ENCODE results near the gene ZHX3.

The ZHX3 gene

DNA sequence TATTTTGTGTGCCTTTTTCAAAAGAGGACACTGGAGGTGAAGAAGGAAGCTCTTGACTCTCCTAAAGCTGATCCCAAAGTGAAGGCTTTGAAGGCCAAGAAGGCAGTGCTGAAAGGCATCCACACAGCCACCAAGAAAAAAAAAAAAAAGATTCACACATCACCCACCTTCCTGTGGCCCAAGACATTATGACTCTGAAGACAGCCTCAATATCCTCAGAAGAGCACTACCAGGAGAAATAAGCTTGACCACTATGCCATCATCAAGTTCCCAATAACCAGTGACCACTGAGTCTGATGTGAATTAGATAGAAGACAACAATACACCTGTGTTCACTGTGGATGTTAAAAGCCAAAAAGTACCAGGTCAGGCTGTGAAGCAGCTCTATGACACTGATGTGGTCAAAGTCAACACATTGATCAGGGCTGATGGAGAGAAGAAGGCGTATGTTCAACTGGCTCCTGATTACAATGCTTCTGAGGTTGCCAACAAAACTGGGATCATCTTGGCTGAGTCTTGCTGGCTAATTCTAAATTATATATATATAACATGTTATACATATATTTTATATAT is 120.8 kb downstream of the ZHX3 start:
- no peak for DNase-seq (ENCODE audit: extremely low read depth, low read depth)

DNA sequence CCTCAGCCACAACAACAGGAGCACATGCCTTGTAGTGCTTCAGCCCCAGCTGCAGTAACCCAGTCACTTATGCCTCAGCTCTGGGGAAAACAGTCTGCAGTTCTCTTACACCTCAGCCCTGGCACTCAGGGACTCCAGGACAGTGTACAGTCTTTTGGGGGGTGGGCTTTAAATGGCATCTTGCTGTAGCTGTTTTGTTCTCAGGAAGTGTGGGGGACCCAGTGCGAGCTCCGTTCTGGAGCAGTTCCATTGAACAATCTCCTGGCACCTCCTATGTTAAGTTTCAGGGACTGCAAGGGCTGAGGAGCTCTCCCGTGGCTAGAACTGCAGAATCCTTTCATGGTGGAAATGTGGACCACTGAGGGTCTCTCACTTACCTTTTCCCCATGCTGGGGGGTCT is 125.0 kb downstream of the ZHX3 start:
- TF ChIP-seq, protein P1, sequence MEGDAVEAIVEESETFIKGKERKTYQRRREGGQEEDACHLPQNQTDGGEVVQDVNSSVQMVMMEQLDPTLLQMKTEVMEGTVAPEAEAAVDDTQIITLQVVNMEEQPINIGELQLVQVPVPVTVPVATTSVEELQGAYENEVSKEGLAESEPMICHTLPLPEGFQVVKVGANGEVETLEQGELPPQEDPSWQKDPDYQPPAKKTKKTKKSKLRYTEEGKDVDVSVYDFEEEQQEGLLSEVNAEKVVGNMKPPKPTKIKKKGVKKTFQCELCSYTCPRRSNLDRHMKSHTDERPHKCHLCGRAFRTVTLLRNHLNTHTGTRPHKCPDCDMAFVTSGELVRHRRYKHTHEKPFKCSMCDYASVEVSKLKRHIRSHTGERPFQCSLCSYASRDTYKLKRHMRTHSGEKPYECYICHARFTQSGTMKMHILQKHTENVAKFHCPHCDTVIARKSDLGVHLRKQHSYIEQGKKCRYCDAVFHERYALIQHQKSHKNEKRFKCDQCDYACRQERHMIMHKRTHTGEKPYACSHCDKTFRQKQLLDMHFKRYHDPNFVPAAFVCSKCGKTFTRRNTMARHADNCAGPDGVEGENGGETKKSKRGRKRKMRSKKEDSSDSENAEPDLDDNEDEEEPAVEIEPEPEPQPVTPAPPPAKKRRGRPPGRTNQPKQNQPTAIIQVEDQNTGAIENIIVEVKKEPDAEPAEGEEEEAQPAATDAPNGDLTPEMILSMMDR (IDR thresholded peaks at IDR 0.05; ENCODE audit: low read depth, low read length) = no peak
- DNase-seq (ENCODE audit: extremely low read depth, low read depth) = no peak

More for the DNA sequence above, 120.8 kb downstream of the ZHX3 start:
- TF ChIP-seq, protein P1 (IDR thresholded peaks at IDR 0.05; ENCODE audit: low read depth, low read length) = no peak

DNA sequence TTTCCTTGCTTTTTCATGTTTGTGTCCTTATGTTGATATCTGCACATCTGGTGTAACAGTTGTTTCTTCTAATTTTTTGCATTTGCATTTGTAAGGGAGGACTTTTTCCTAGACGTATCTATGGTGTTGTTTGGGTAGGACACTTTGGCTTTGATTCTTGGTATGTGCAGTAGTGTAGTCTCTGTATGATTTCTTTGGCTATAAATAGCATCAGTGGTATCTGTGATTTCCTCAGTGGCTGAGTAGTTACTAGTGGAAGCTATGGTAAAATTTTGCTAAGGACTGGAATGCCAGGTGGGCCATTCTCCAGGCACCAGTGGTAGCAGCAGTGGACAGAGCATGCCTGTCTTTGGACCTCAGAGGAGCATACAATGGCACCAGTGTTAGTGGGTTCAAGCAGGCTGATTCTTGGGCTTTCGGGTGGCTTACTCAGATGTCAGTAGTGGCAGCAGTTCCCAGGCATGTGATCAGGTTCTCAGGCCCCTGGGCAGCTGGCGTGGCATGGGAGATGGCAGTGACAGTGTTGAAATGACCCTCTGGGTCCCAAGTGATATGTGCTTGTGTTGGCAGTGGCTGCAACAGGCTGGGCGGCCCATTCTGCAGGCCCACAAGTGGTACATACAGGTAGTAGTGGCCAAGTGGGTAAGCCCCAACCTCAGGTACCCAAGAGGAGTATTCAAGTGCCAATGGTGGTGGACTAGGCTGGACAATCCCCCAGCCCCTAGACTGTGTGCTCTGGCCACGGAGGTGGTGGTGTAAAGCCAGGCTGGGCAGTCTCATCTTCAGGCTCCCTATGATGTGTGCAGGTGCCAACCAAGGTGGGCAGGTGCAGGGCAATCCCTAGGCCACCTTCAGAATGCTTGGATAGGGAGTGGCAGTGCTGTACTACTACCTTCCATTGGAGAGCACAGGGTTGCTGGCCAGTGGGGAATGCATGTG is 125.7 kb downstream of the ZHX3 start:
- TF ChIP-seq, protein P1 (IDR thresholded peaks at IDR 0.05; ENCODE audit: low read depth, low read length) = no peak
- no peak for DNase-seq (ENCODE audit: extremely low read depth, low read depth)

DNA sequence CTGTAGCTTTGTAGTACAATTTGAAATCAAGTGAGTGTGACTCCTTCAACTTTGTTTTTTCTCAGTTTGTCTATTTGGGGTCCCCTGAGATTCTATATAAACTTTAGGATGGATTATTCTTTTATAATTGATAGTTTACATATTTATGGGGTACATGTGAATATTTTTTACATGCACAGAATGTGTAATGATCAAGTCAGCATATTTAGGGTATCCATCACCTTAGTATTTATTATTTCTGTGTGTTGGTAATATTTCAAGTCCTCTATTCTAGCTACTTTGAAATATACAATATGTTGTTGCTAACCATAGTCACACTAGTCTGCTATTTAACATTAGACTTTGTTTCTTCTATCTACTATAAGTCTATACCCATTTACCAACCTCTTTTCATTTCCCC is 129.9 kb downstream of the ZHX3 start:
- TF ChIP-seq, protein P1 (IDR thresholded peaks at IDR 0.05; ENCODE audit: low read depth, low read length) = no peak
- no peak for DNase-seq (ENCODE audit: extremely low read depth, low read depth)

DNA sequence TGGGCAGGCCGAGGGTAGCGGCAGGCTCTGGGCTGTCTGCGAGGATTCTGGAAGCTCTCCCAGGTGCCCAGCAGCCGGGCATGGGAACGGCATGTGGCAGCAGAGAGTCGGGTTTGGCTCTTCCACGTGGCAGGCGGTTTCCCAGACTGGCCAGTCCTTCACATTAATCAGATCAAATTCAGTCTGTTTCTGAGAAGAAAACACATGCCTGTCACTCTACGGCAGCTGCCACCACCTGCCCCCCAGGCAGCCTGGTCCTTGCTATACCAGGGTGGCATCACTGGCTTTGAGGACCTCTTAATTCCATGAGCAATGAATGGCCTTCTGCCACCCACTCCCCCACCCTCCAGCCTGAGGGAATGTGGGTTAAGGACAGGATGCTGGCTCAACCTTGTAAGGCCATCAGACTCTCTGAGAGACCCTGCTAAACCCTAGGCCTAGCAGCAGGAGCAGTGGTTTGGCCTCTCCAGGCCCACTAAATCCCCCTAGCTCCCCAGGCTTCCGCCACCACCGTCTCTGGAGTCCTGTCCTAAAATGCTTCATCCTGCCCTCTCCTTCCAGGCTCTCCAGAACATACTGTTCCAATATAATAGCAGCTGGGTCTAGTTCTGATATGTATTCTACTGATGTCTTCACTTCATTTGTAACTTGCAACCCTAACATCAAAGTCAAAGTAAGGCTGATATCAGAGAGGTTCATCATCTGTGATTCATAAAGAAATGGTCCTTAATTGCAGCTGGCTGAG is 132.3 kb downstream of the ZHX3 start:
- TF ChIP-seq, protein P1 (IDR thresholded peaks at IDR 0.05; ENCODE audit: low read depth, low read length) = no peak
- DNase-seq (ENCODE audit: extremely low read depth, low read depth) = no peak

DNA sequence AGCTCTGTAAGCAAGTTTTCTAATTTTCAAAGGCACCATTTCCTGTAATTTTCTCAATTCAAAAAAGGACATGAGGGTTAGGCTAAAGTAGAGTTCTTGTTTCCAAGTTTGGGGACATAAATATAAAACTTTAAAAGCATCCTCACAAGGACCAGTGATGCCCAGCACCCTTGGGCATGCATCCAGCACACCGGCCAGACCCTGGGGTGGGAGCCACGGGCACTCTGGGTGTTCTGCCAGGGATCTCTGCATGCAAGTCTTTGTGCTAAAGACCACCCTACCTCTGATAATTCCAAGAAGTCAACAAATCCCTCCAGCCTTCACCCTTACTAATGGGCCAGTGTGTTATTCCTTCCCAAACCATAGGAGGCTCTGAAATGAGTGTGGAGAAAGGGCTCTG is 133.7 kb downstream of the ZHX3 start:
- no peak for DNase-seq (ENCODE audit: extremely low read depth, low read depth)
- TF ChIP-seq, protein P1 (IDR thresholded peaks at IDR 0.05; ENCODE audit: low read depth, low read length) = no peak

Data from AG09319 (cell line).